PC-9 (cell line): ENCODE measurements around the gene IQSEC1. TPM values are rescaled to one million over a fixed set of nuclear protein-coding genes. Genes with fewer than 3 reads are reported as not detected.

Source experiments
- BruUV-seq: library from RNA; stranded (reverse); fragments of 400-500 nt; replicated peaks from 2 replicates; lab custom pipeline; 2021; lab: Mats Ljungman, UMichigan
- CTCF ChIA-PET: fragments of 300-600 bp; sonication (Branson Sonifier 250); formaldehyde crosslinking; loops from one replicate; lab custom pipeline; 2022; ENCODE audit warnings: antibody characterized with exemption; lab: Charles Lee
- POLR2A ChIA-PET: fragments of 300-600 bp; sonication (Branson Sonifier 250); formaldehyde crosslinking; loops from one replicate; lab custom pipeline; 2022; ENCODE audit warnings: antibody characterized with exemption; ENCODE audit not compliant: unreplicated experiment; lab: Charles Lee
- DNase-seq, 2 experiments: peaks; one replicate each; pipeline versions ENCODE4 v3.0.0 to v3.0.0-alpha.2; 2015 to 2022; ENCODE audit warnings: mixed read lengths in 1 of 2
- H2AFZ ChIP-seq: fragments of 200-600 bp; sonication (generic); 2 replicates; pipeline ENCODE4 v1.8.1; 2017; ENCODE audit warnings: antibody characterized with exemption
- H3F3A ChIP-seq: fragments of 200-600 bp; sonication (generic); 2 replicates; pipeline ENCODE4 v1.8.1; 2017; ENCODE audit warnings: antibody characterized with exemption, mild to moderate bottlenecking, low read depth; ENCODE audit not compliant: insufficient read depth
- H3K27ac ChIP-seq: fragments of 200-600 bp; sonication (generic); 2 replicates; pipeline ENCODE4 v1.6.1; 2016; ENCODE audit warnings: mixed run types
- H3K27me3 ChIP-seq: fragments of 200-600 bp; sonication (generic); 2 replicates; pipeline ENCODE4 v1.6.1; 2016; ENCODE audit warnings: low read depth, mixed run types; ENCODE audit not compliant: insufficient read depth
- H3K36me3 ChIP-seq: fragments of 200-600 bp; sonication (generic); 2 replicates; pipeline ENCODE4 v1.6.1; 2016; ENCODE audit warnings: low read depth, mixed run types
- H3K4me1 ChIP-seq: fragments of 200-600 bp; sonication (generic); replicated peaks from 2 replicates; pipeline ENCODE4 v1.6.1; 2016; ENCODE audit warnings: mixed run types; ENCODE audit not compliant: insufficient read depth
- H3K4me2 ChIP-seq: fragments of 200-600 bp; sonication (generic); 2 replicates; pipeline ENCODE4 v1.6.1; 2017; ENCODE audit warnings: mixed run types
- H3K4me3 ChIP-seq: fragments of 200-600 bp; sonication (generic); 2 replicates; pipeline ENCODE4 v1.6.1; 2016; ENCODE audit warnings: mixed run types
- H3K79me2 ChIP-seq: fragments of 200-600 bp; sonication (generic); 2 replicates; pipeline ENCODE4 v1.6.1; 2017; ENCODE audit warnings: low read depth, mixed run types
- H3K9me2 ChIP-seq: fragments of 200-600 bp; sonication (generic); 2 replicates; pipeline ENCODE4 v1.8.1; 2017; ENCODE audit warnings: mild to moderate bottlenecking; ENCODE audit not compliant: insufficient read depth
- H3K9me3 ChIP-seq: fragments of 200-600 bp; sonication (generic); 2 replicates; pipeline ENCODE4 v1.8.1; 2016; ENCODE audit warnings: low read depth; ENCODE audit not compliant: insufficient read depth
- H4K20me1 ChIP-seq: fragments of 200-600 bp; sonication (generic); 2 replicates; pipeline ENCODE4 v1.8.1; 2017; ENCODE audit not compliant: insufficient read depth
- CTCF ChIP-seq: fragments of 200-600 bp; sonication (generic); conservative IDR thresholded peaks from 2 replicates; pipeline ENCODE4 v1.6.1; 2017; ENCODE audit warnings: mixed run types, antibody characterized with exemption, mild to moderate bottlenecking, moderate library complexity
- EZH2 ChIP-seq: fragments of 200-600 bp; sonication (generic); IDR thresholded peaks from 2 replicates; pipeline ENCODE4 v1.8.0; 2017; ENCODE audit warnings: antibody characterized with exemption, low read depth
- intact Hi-C: fragments of 100-400 bp; cut with micrococcal nuclease; formaldehyde crosslinking; loops from one replicate; pipeline ENCODE4 v1.10.0; 2022; ENCODE audit not compliant: unreplicated experiment
- total RNA-seq: library from RNA; stranded (reverse); gene quantifications from 2 replicates; pipeline ENCODE4 v1.2.3, GENCODE V29; 2021

The IQSEC1 gene
- total RNA-seq, 1 experiment from 2014 or later, result 30.7 TPM

GRCh38 chr3:12986986-12987385 lies 86.2 kb downstream of the IQSEC1 start:
- no TSS peak for BruUV-seq
- no peak for DNase-seq
- Histone ChIP-seq H3F3A (peaks cover 31% of the 10 kb centered on the region), H3K4me3 (no peak overlapping the region), H3K9me2 (no peaks in the 10 kb centered on the region), H3K9me3 (no peaks in the 10 kb centered on the region), H3K36me3 (no peaks in the 10 kb centered on the region), H2AFZ (no peak overlapping the region), H3K27me3 (no peaks in the 10 kb centered on the region), H3K4me1 (peaks cover 37% of the 10 kb centered on the region), H4K20me1 (peaks cover 23% of the 10 kb centered on the region; the same call in 1 of the 2 replicates), H3K79me2 (peaks cover 40% of the 10 kb centered on the region), H3K27ac (no peak overlapping the region), H3K4me2 (no peak overlapping the region)
- POLR2A ChIA-PET, result no interaction called here
- CTCF ChIA-PET, result interaction anchor here (0.5 kb wide), 1 partner anchor 85 kb away, joined by 3 read pairs; no protein-coding TSS in a partner anchor
- intact Hi-C loops, result no loop called here
- no peak for TF ChIP-seq EZH2
- no peak for TF ChIP-seq CTCF

DNA sequence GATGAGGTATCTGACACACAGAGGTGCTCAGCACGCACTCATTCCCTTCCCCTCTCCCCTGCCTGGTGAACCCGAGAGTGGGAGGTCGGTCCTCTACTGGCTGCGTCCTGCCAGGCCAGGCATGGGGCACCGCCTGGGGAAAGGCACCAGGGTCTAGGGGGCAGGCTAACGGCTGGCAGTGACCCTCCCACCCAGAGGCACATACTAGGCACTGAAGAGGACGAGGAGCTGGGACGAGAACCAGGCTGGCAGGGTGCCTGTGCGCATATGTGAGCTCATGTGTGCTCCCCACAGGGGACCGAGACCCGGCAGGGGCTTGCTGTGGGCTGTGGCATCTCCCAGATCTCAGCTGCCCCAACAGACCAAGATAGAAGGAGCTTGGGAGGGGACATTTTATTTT lies 86.7 kb downstream of the IQSEC1 start:
- no TSS peak for BruUV-seq
- intact Hi-C loops, result no loop called here
- no peak overlapping the region for H3K27ac ChIP-seq
- H3K27me3 ChIP-seq, result no peaks in the 10 kb centered on the region
- H3K4me2 ChIP-seq, result no peak overlapping the region
- H2AFZ ChIP-seq, result no peak overlapping the region
- TF ChIP-seq EZH2, result no peak
- no peak for TF ChIP-seq CTCF
- no peaks in the 10 kb centered on the region for H3K36me3 ChIP-seq
- H3K4me3 ChIP-seq, result no peak overlapping the region
- ChIA-PET POLR2A (no interaction called here), CTCF (no interaction called here)
- H4K20me1 ChIP-seq, result peaks cover 28% of the 10 kb centered on the region
- no peaks in the 10 kb centered on the region for H3K9me3 ChIP-seq
- DNase-seq, result no peak
- H3K79me2 ChIP-seq, result peaks cover 36% of the 10 kb centered on the region
- H3K4me1 ChIP-seq, result peaks cover 32% of the 10 kb centered on the region
- H3K9me2 ChIP-seq, result no peaks in the 10 kb centered on the region
- H3F3A ChIP-seq, result peaks cover 27% of the 10 kb centered on the region

- no peak for DNase-seq
- H4K20me1 ChIP-seq, result peaks cover 33% of the 10 kb centered on the region
- H2AFZ ChIP-seq, result no peak overlapping the region
- no peak overlapping the region for H3K4me3 ChIP-seq
- H3K4me1 ChIP-seq, result peaks cover 27% of the 10 kb centered on the region
- peaks cover 36% of the 10 kb centered on the region for H3K79me2 ChIP-seq
- POLR2A ChIA-PET, result no interaction called here
- peaks cover 22% of the 10 kb centered on the region for H3F3A ChIP-seq
- H3K4me2 ChIP-seq, result no peak overlapping the region
- H3K27ac ChIP-seq, result no peak overlapping the region
- no peaks in the 10 kb centered on the region for H3K9me3 ChIP-seq
- H3K27me3 ChIP-seq, result no peaks in the 10 kb centered on the region
- no peaks in the 10 kb centered on the region for H3K9me2 ChIP-seq
- no peak for TF ChIP-seq CTCF
- TF ChIP-seq EZH2, result no peak
- intact Hi-C loops, result no loop called here
- no TSS peak for BruUV-seq
- CTCF ChIA-PET, result interaction anchor here (0.6 kb wide), 1 partner anchor 64 kb away, joined by 3 read pairs; no protein-coding TSS in a partner anchor
- H3K36me3 ChIP-seq, result no peaks in the 10 kb centered on the region
These were observed 87.2 kb downstream of the IQSEC1 start for GRCh38 chr3:12986031-12986430.
